H9 (cell line): ENCODE data around the gene FAM3A. TPM values are rescaled to one million over a fixed set of nuclear protein-coding genes. Genes with fewer than 3 reads are reported as not detected.

Experiments
- DNase-seq: peaks from one replicate; pipeline ENCODE4 v3.0.0-alpha.2; 2017
- H2AFZ ChIP-seq: one replicate; pipeline ENCODE4 v1.6.1; 2013; ENCODE audit warnings: mild to moderate bottlenecking, low read length, control low read depth, moderate library complexity
- H2AK5ac ChIP-seq: 2 replicates; pipeline ENCODE4 v1.6.1; 2013; ENCODE audit warnings: low read length, control low read depth, mixed read lengths; ENCODE audit not compliant: insufficient read length
- H2BK120ac ChIP-seq: one replicate; pipeline ENCODE4 v1.6.1; 2013; ENCODE audit warnings: low read depth, mild to moderate bottlenecking, low read length, control low read depth, inconsistent platforms; ENCODE audit not compliant: poor library complexity, severe bottlenecking
- H2BK12ac ChIP-seq: 2 replicates; pipeline ENCODE4 v1.6.1; 2013; ENCODE audit warnings: low read length, control low read depth, mixed read lengths, low read depth; ENCODE audit not compliant: insufficient read length
- H2BK15ac ChIP-seq: 2 replicates; pipeline ENCODE4 v1.6.1; 2013; ENCODE audit warnings: low read depth, low read length, control low read depth
- H2BK20ac ChIP-seq: one replicate; pipeline ENCODE4 v1.6.1; 2013; ENCODE audit warnings: low read depth, mild to moderate bottlenecking, low read length, control low read depth, inconsistent platforms; ENCODE audit not compliant: poor library complexity, severe bottlenecking
- H2BK5ac ChIP-seq: 2 replicates; pipeline ENCODE4 v1.6.1; 2013; ENCODE audit warnings: low read length, control low read depth, mixed read lengths; ENCODE audit not compliant: insufficient read length
- H3K14ac ChIP-seq: 2 replicates; pipeline ENCODE4 v1.6.1; 2013; ENCODE audit warnings: low read length, control low read depth; ENCODE audit not compliant: insufficient read depth
- H3K18ac ChIP-seq: 2 replicates; pipeline ENCODE4 v1.6.1; 2013; ENCODE audit warnings: low read depth, mild to moderate bottlenecking, mixed read lengths, low read length, control low read depth; ENCODE audit not compliant: insufficient read length
- H3K23ac ChIP-seq: 2 replicates; pipeline ENCODE4 v1.6.1; 2013; ENCODE audit warnings: low read length, control low read depth, mixed read lengths, low read depth; ENCODE audit not compliant: insufficient read length
- H3K23me2 ChIP-seq: 2 replicates; pipeline ENCODE4 v1.6.1; 2013; ENCODE audit warnings: low read depth, mild to moderate bottlenecking, mixed read lengths, low read length, control low read depth; ENCODE audit not compliant: insufficient read length, poor library complexity, severe bottlenecking
- H3K27ac ChIP-seq: 2 replicates; pipeline ENCODE4 v1.5.1; 2013; ENCODE audit warnings: low read length, control low read depth, mixed read lengths, low read depth; ENCODE audit not compliant: insufficient read length
- H3K27me3 ChIP-seq: 2 replicates; pipeline ENCODE4 v1.6.1; 2013; ENCODE audit warnings: low read length, control low read depth, inconsistent platforms; ENCODE audit not compliant: insufficient read depth
- H3K4ac ChIP-seq: 2 replicates; pipeline ENCODE4 v1.6.1; 2013; ENCODE audit warnings: low read depth, mild to moderate bottlenecking, control low read depth, inconsistent platforms, low read length, moderate library complexity
- H3K4me1 ChIP-seq: 2 replicates; pipeline ENCODE4 v1.6.1; 2013; ENCODE audit warnings: low read length, control low read depth, inconsistent platforms; ENCODE audit not compliant: insufficient read depth
- H3K4me2 ChIP-seq: 2 replicates; pipeline ENCODE4 v1.6.1; 2013; ENCODE audit warnings: low read length, control low read depth, mixed read lengths; ENCODE audit not compliant: insufficient read length, insufficient read depth
- H3K56ac ChIP-seq: 2 replicates; pipeline ENCODE4 v1.6.1; 2013; ENCODE audit warnings: low read depth, mild to moderate bottlenecking, mixed read lengths, low read length, control low read depth; ENCODE audit not compliant: insufficient read length
- H3K79me1 ChIP-seq: 2 replicates; pipeline ENCODE4 v1.6.1; 2013; ENCODE audit warnings: low read depth, mild to moderate bottlenecking, moderate library complexity, low read length, control low read depth, inconsistent platforms; ENCODE audit not compliant: insufficient read depth, poor library complexity, severe bottlenecking
- H3K79me2 ChIP-seq: 2 replicates; pipeline ENCODE4 v1.6.1; 2013; ENCODE audit warnings: low read length, control low read depth, inconsistent platforms; ENCODE audit not compliant: insufficient read depth
- H3K9ac ChIP-seq: 2 replicates; pipeline ENCODE4 v1.6.1; 2013; ENCODE audit warnings: low read length, control low read depth, mixed read lengths; ENCODE audit not compliant: insufficient read length; ENCODE audit errors: extremely low read depth
- H3K9me3 ChIP-seq: one replicate; pipeline ENCODE4 v1.6.1; 2013; ENCODE audit warnings: low read depth, low read length, inconsistent platforms; ENCODE audit not compliant: control insufficient read depth
- H3T11ph ChIP-seq: one replicate; pipeline ENCODE4 v1.6.1; 2013; ENCODE audit warnings: mild to moderate bottlenecking, low read length, control low read depth, inconsistent platforms
- H4K20me1 ChIP-seq: one replicate; pipeline ENCODE4 v1.6.1; 2013; ENCODE audit not compliant: control insufficient read depth, insufficient read length, insufficient read depth
- H4K5ac ChIP-seq: 2 replicates; pipeline ENCODE4 v1.6.1; 2013; ENCODE audit warnings: low read depth, mild to moderate bottlenecking, mixed read lengths, low read length, control low read depth; ENCODE audit not compliant: insufficient read length
- H4K8ac ChIP-seq: replicated peaks from 2 replicates; pipeline ENCODE4 v1.6.1; 2013; ENCODE audit warnings: low read length, control low read depth, mixed read lengths, low read depth; ENCODE audit not compliant: insufficient read length
- H4K91ac ChIP-seq: 2 replicates; pipeline ENCODE4 v1.6.1; 2013; ENCODE audit warnings: low read depth, mild to moderate bottlenecking, moderate library complexity, mixed read lengths, low read length, control low read depth; ENCODE audit not compliant: insufficient read length
- H3K27ac Mint-ChIP-seq, 3 experiments: 2 replicates in 2 of 3; 3 replicates in 1 of 3; pipeline ENCODE4 v1.8.0; 2020 to 2021; ENCODE audit warnings: mixed read lengths in 3 of 3, mild to moderate bottlenecking in 1 of 3, moderate library complexity in 1 of 3
- H3K27me3 Mint-ChIP-seq: 2 replicates; pipeline ENCODE4 v1.8.0; 2021; ENCODE audit warnings: low read depth, mild to moderate bottlenecking, moderate library complexity, mixed read lengths
- H3K36me3 Mint-ChIP-seq, 3 experiments: 2 replicates in 2 of 3; 3 replicates in 1 of 3; pipeline ENCODE4 v1.8.0; 2020 to 2021; ENCODE audit warnings: low read depth in 3 of 3, mixed read lengths in 3 of 3; ENCODE audit not compliant: insufficient read depth in 1 of 3
- H3K4me1 Mint-ChIP-seq, 2 experiments: 2 replicates each; pipeline ENCODE4 v1.8.0; 2020; ENCODE audit warnings: mixed read lengths in 2 of 2
- H3K4me3 Mint-ChIP-seq, 2 experiments: 2 replicates in 1 of 2; 3 replicates in 1 of 2; pipeline ENCODE4 v1.8.0; 2020 to 2021; ENCODE audit warnings: mild to moderate bottlenecking in 2 of 2, mixed read lengths in 2 of 2, moderate library complexity in 1 of 2
- H3K9me3 Mint-ChIP-seq, 2 experiments: 2 replicates in 1 of 2; 3 replicates in 1 of 2; pipeline ENCODE4 v1.8.0; 2020; ENCODE audit warnings: mild to moderate bottlenecking in 2 of 2, mixed read lengths in 2 of 2, moderate library complexity in 1 of 2
- CTCF ChIP-seq: fragments of 200-600 bp; sonication (generic); conservative IDR thresholded peaks from 3 replicates; pipeline ENCODE4 v1.8.0; 2021; ENCODE audit warnings: antibody characterized with exemption, mild to moderate bottlenecking
- WGBS: extraction: QIAGEN DNeasy Blood & Tissue Kit; methylation state at CpG from one replicate; pipeline ENCODE4 v1.1.7; 2013; ENCODE audit warnings: missing lambda C conversion rate, low lambda C conversion rate, mixed read lengths; ENCODE audit not compliant: insufficient read length; ENCODE audit errors: extremely low coverage; 5-methylcytosine and 5-hydroxymethylcytosine counted together
- total RNA-seq: library from RNA; stranded (reverse); gene quantifications from 2 replicates; pipeline ENCODE4 v1.2.1, GENCODE V29; 2021

The FAM3A gene
- total RNA-seq, 1 experiment from 2014 or later: 22.8 TPM

- TF ChIP-seq CTCF: no peak
- peaks cover 6% of the 10 kb centered on the region for H3K23me2 ChIP-seq
- Mint-ChIP-seq H3K27ac (no peak overlapping the region), H3K4me1 (peaks cover 4 to 12% of the 10 kb centered on the region in 2 experiments), H3K27me3 (no peaks in the 10 kb centered on the region; the same call in 1 of the 2 replicates), H3K36me3 (peaks cover 23 to 52% (median 45%) of the 10 kb centered on the region in 3 experiments), H3K9me3 (peaks cover 68 to 76% of the 10 kb centered on the region in 2 experiments), H3K4me3 (peak overlapping the region in 1 of 2 experiments; percentile 46; a peak in 1 of 5 replicates)
- no peak overlapping the region for H3K14ac ChIP-seq
- no peak overlapping the region for H2BK120ac ChIP-seq
- peaks cover 3% of the 10 kb centered on the region; the same call in 1 of the 2 replicates for H3K79me2 ChIP-seq
- no peak overlapping the region for H3K4me2 ChIP-seq
- no peak overlapping the region for H3K18ac ChIP-seq
- H3K27me3 ChIP-seq: no peaks in the 10 kb centered on the region
- no peak overlapping the region for H2BK15ac ChIP-seq
- no peak overlapping the region for H3K9ac ChIP-seq
- no peaks in the 10 kb centered on the region for H4K20me1 ChIP-seq
- no peak overlapping the region for H3K56ac ChIP-seq
- no peak overlapping the region for H3T11ph ChIP-seq
- no peak overlapping the region for H4K8ac ChIP-seq
- DNase-seq: no peak
- no peak overlapping the region for H2BK5ac ChIP-seq
- no peak overlapping the region for H3K27ac ChIP-seq
- H2AK5ac ChIP-seq: no peak overlapping the region
- no peak overlapping the region for H2BK12ac ChIP-seq
- no peaks in the 10 kb centered on the region for H3K79me1 ChIP-seq
- no peak overlapping the region for H2AFZ ChIP-seq
- no peak overlapping the region for H4K91ac ChIP-seq
- H4K5ac ChIP-seq: no peak overlapping the region
- H3K9me3 ChIP-seq: peaks cover 33% of the 10 kb centered on the region
- no peak overlapping the region for H3K4ac ChIP-seq
- no peak overlapping the region for H2BK20ac ChIP-seq
- H3K4me1 ChIP-seq: no peaks in the 10 kb centered on the region
- H3K23ac ChIP-seq: no peak overlapping the region
- no CpG with 5 or more reads among the region's 1 CpG for WGBS
These were observed 33.7 kb upstream of the FAM3A start for GRCh38 chrX:154549766-154550165.
